ENCODE measurements around the gene CDK19. TPM values are rescaled to one million over a fixed set of nuclear protein-coding genes. Genes with fewer than 3 reads are reported as not detected.
"Not testable (repeated sequence)": the region's sequence is repeated elsewhere in the genome, so short reads cannot be mapped to it uniquely, and the experiment has no call there.

CDK19 gene
- total RNA-seq, 1 donor from 2014 or later: 8.3 TPM

- no peak for DNase-seq (ENCODE audit: low spot score)
- intact Hi-C loops (cut with DNase I): no loop called here
Observed at GRCh38 chr6:110768057-110768456, 47.2 kb downstream of the CDK19 start.

- intact Hi-C loops (cut with DNase I): no loop called here
- no peak for DNase-seq (ENCODE audit: low spot score)
Observed at GRCh38 chr6:110761371-110761770, 53.9 kb downstream of the CDK19 start.

GRCh38 chr6:110760589-110760988 is 54.7 kb downstream of the CDK19 start:
- intact Hi-C loops (cut with DNase I): no loop called here
- no peak for DNase-seq (ENCODE audit: low spot score)

DNA sequence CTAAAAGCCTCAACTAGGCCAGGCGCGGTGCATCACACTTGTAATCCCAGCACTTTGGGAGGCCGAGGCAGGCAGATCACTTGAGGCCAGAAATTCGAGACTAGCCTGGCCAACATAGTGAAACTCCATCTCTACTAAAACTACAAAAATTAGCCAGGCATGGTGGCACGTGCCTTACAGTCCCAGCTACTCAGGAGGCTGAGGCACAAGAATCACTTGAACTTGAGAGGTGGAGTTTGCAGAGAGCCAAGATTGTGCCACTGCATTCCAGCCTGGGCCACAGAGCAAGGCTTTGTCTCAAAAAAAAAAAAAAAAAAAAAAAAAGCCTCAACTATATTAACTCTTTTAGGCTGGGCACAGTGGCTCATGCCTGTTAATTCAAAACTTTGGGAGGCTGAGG is 55.2 kb downstream of the CDK19 start:
- intact Hi-C loops (cut with DNase I); DNase-seq (ENCODE audit: low spot score): not testable (repeated sequence)

- intact Hi-C loops (cut with DNase I): no loop called here
- DNase-seq (ENCODE audit: low spot score): no peak
Observed at GRCh38 chr6:110757926-110758325, 57.3 kb downstream of the CDK19 start.

- intact Hi-C loops (cut with DNase I): no loop called here
- DNase-seq (ENCODE audit: low spot score): no peak
Observed at GRCh38 chr6:110756817-110757216, 58.5 kb downstream of the CDK19 start.

GRCh38 chr6:110755411-110755834 is 59.8 kb downstream of the CDK19 start:
- intact Hi-C loops (cut with DNase I): no loop called here
- no peak for DNase-seq (ENCODE audit: low spot score)

DNA sequence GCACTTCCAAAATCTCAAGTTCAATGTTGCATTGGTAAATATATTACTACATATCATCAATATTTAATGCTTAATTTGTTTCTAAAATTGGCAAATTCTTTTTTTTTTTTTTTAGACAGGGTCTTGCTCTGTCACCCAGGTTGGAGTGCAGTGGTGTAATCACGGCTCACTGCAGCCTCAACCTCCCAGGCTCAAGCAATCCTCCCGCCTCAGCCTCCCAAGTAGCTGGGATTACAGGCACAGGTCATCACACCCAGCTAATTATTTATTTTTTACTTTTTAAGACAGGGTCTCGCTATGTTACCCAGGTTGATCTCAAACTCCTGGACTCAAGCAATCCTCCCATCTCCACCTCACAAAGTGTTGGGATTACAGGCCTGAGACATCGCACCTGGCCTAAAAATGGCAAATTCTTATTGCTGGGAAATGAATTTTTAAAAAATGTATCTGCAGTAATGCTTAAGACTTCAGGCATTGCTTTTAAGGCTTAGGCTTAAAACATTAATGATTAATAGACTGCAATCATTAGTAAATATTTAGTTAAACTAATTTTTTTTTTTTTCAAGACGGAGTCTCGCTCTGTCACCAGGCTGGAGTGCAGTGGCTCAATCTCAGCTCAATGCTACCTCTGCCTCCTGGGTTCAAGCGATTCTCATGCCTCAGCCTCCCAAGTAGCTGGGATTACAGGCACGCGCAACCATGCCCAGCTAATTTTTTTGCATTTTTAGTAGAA is 61.2 kb downstream of the CDK19 start:
- intact Hi-C loops (cut with DNase I); DNase-seq (ENCODE audit: low spot score): not testable (repeated sequence)

- intact Hi-C loops (cut with DNase I): no loop called here
- DNase-seq (ENCODE audit: low spot score): no peak
Observed at GRCh38 chr6:110748453-110748852, 66.8 kb downstream of the CDK19 start.

DNA sequence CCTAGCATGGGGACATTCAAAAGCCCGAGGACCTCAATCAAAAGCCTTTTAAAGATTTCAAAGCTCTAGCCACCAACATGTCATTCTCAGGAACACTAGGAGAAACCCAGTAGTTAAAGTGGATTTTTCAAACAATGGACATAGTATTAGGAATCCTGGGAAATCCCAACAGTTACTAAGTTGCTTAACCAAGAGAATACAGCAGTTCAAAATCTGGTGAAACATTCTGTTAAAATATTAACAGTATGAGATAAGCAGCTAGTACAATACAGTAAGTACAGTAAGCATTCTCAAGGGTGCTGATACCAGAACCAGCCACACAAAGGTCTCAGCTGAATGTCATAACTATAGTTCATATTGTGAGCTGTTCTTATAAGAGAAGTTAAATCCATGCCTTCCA is 68.6 kb downstream of the CDK19 start:
- intact Hi-C loops (cut with DNase I): no loop called here
- DNase-seq (ENCODE audit: low spot score): no peak

GRCh38 chr6:110744991-110745390 is 70.3 kb downstream of the CDK19 start:
- intact Hi-C loops (cut with DNase I): no loop called here
- DNase-seq (ENCODE audit: low spot score): no peak

DNA sequence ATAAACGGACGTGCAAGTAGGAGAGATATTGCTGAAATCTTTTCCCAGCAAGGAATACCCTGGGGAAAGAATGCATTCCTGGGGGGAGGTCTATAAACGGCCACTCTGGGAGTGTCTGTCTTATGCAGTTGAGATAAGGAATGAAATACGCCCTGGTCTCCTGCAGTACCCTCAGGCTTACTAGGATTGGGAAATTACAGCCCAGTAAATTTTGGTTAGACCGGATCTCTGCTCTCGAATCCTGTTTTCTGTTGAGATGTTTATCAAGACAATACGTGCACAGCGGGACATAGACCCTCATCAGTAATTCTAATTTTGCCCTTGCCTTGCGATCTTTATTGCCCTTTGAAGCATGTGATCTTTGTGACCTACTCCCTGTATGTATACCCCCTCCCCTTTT is 72.7 kb downstream of the CDK19 start:
- DNase-seq (ENCODE audit: low spot score); intact Hi-C loops (cut with DNase I): not testable (repeated sequence)

GRCh38 chr6:110741517-110741916 is 73.8 kb downstream of the CDK19 start:
- no peak for DNase-seq (ENCODE audit: low spot score)
- intact Hi-C loops (cut with DNase I): no loop called here

- intact Hi-C loops (cut with DNase I): no loop called here
- DNase-seq (ENCODE audit: low spot score): no peak
Observed at GRCh38 chr6:110738899-110739365, 76.3 kb downstream of the CDK19 start.

DNA sequence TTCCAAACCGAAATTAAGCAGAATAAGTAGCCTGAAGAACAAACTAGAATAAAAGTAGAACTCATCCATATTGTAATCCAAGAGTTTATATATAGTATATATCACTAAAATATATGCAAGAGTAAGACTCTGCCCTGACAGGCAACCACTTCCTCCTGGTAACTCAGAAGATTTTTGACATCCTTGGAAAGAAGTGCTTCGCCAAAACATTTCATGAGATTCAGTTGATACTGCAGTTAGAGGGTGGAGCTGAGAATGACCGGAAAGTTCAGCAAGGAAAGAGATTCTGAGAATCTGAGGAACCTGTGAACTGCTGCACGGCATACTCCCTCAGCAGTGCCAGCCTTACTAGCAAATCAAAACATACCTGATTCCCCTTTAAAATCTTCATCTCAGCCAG is 79.6 kb downstream of the CDK19 start:
- intact Hi-C loops (cut with DNase I): no loop called here
- no peak for DNase-seq (ENCODE audit: low spot score)

DNA sequence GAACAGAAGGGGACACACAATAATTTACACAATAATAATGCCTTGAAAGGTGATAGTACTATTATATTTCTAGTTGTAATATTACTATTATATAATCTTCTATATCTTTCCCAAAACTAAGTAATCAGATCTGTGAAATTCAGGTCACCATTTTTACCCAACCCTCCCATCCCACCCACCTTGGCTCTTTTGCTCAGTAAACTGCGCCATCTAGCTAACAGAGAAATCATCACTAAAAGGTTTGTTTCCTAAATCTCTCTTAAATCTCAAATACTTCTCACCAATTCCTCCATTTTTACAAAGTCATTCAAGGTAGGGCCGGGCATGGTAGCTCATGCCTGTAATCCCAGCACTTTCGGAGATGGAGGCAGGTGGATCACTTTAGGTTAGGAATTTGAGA is 83.4 kb downstream of the CDK19 start:
- no peak for DNase-seq (ENCODE audit: low spot score)
- intact Hi-C loops (cut with DNase I): no loop called here

DNA sequence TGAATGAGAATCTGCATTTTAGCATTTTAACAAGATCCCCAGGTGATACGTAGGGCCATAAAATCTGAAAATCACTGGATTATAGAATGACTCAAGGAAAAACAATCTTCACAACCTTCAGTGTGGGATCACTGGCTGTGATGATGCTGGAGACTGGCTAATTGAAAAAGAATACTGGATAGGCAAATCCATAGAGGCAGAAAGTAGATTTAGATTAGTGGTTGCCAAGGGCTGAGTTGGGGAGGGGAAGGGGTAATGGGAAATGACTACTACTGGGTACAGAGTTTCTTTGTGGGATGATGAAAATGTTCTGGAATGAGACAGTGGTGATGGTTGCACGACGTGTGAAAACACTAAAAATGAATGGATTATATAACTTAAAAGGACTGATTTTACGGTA is 84.1 kb downstream of the CDK19 start:
- no peak for DNase-seq (ENCODE audit: low spot score)
- intact Hi-C loops (cut with DNase I): no loop called here

- intact Hi-C loops (cut with DNase I): no loop called here
- no peak for DNase-seq (ENCODE audit: low spot score)
Observed at GRCh38 chr6:110728501-110728900, 86.8 kb downstream of the CDK19 start.

- no peak for DNase-seq (ENCODE audit: low spot score)
- intact Hi-C loops (cut with DNase I): no loop called here
Observed at GRCh38 chr6:110723017-110723416, 92.3 kb downstream of the CDK19 start.

DNA sequence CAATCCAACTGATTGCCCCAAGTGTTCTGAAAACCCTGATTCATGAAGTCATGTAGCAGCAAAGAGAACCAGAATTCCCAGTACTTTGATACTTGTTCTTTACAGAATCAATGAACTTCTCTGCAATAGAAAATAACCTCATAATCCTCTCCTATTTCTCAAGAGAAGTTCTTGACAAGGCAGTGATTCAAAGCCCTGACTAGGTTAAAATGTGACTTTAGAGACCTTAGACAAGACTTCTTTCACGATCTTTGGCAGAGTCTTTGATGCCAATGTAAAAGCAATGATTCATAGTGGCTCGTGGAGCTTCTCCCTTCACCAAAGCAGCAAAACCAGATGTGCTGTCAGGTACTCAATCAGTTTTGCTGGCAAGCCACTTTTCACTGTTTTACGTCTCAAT is 95.2 kb downstream of the CDK19 start:
- no peak for DNase-seq (ENCODE audit: low spot score)
- intact Hi-C loops (cut with DNase I): no loop called here

DNA sequence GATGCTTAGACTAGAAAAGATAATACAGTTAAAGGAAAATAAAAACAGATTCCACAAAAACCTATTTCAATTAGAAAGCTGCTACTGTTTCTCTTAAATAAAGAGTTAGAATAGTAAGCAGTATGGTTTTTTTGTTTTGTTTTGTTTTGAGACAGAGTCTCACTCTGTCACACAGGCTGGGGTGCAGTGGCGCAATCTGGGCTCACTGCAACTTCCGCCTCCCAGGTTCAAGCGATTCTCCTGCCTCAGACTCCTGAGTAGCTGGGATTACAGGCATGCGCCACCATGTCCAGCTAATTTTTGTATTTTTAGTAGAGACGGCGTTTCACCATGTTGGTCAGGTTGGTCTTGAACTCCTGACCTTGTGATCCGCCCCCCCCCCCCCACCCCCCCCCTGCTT is 95.7 kb downstream of the CDK19 start:
- intact Hi-C loops (cut with DNase I): not testable (repeated sequence)
- DNase-seq (ENCODE audit: low spot score): peak; percentile 82

GRCh38 chr6:110714143-110714542 is 101.1 kb downstream of the CDK19 start:
- DNase-seq (ENCODE audit: low spot score): no peak
- intact Hi-C loops (cut with DNase I): no loop called here
